ENCODE measurements around the gene MAPKAP1. TPM values are rescaled to one million over a fixed set of nuclear protein-coding genes. Genes with fewer than 3 reads are reported as not detected.

MAPKAP1 gene
- polyA plus RNA-seq, 1 donor (not counting 4 experiments of a cell fraction or from before 2014, with no cell fraction given), result 129 TPM

DNA sequence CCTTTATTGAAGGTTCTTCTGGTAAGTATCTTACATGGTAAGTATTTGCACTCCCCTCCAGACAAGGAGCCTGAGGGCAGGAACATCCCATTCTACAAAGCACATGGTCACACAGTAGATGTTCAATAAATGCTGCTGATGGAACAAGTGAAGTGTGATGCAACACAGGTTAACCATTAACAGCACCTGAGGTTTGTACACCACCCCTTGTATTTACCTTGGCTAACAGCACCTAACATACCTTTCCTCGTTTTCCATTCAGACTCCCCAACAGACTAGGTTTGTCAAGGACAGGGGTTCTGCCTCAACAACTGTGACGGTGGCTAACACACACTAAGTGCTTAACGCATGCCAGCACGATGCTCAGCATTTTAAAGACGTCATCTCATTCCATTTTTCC, 213.6 kb downstream of the MAPKAP1 start:
- no peak overlapping the region for H3K9ac ChIP-seq (ENCODE audit: control insufficient read depth, extremely low read depth, insufficient read depth, low read length)
- H3K4me1 ChIP-seq (ENCODE audit: control insufficient read depth, extremely low read depth, insufficient read depth, low read length), result peaks cover 21% of the 10 kb centered on the region
- H3K9me1 ChIP-seq (ENCODE audit: control insufficient read depth, extremely low read depth, insufficient read depth, low read length), result no peaks in the 10 kb centered on the region
- DNase-seq (ENCODE audit: low read depth, low spot score), result no peak
- no peak overlapping the region for H2AFZ ChIP-seq (ENCODE audit: control insufficient read depth, low read length)
- H3K27me3 ChIP-seq (ENCODE audit: control insufficient read depth, extremely low read depth, insufficient read depth, low read length), result no peaks in the 10 kb centered on the region
- H3K9me3 ChIP-seq (ENCODE audit: control insufficient read depth, low read depth, low read length), result no peaks in the 10 kb centered on the region
- no peaks in the 10 kb centered on the region for H3K36me3 ChIP-seq (ENCODE audit: control insufficient read depth in 2 of 2, extremely low read depth in 1 of 2, insufficient read depth in 2 of 2, low read length in 2 of 2)
- dilution Hi-C loops (cut with MboI; ENCODE audit: extremely low pct_ligation_motif_present, low sequenced_read_pairs), result no loop called here
- H3K4me2 ChIP-seq (ENCODE audit: control insufficient read depth, extremely low read depth, insufficient read depth, low read depth, low read length), result no peak overlapping the region
- no peak for FAIRE-seq
- no peak overlapping the region for H3K4me3 ChIP-seq (ENCODE audit: control insufficient read depth in 2 of 3, extremely low read depth in 1 of 3, insufficient read depth in 2 of 3, low read depth in 1 of 3, low read length in 3 of 3)
- no peak overlapping the region for H3K27ac ChIP-seq (ENCODE audit: control insufficient read depth, insufficient read depth, low read length)
- H3K79me2 ChIP-seq (ENCODE audit: control insufficient read depth, insufficient read depth, low read length), result no peaks in the 10 kb centered on the region
- peaks cover 2% of the 10 kb centered on the region for H4K20me1 ChIP-seq (ENCODE audit: control insufficient read depth, extremely low read depth, insufficient read depth, low read length)
- no peak for TF ChIP-seq EZH2 (IDR thresholded peaks at IDR 0.05; ENCODE audit: low read length)
- TF ChIP-seq, protein P1, sequence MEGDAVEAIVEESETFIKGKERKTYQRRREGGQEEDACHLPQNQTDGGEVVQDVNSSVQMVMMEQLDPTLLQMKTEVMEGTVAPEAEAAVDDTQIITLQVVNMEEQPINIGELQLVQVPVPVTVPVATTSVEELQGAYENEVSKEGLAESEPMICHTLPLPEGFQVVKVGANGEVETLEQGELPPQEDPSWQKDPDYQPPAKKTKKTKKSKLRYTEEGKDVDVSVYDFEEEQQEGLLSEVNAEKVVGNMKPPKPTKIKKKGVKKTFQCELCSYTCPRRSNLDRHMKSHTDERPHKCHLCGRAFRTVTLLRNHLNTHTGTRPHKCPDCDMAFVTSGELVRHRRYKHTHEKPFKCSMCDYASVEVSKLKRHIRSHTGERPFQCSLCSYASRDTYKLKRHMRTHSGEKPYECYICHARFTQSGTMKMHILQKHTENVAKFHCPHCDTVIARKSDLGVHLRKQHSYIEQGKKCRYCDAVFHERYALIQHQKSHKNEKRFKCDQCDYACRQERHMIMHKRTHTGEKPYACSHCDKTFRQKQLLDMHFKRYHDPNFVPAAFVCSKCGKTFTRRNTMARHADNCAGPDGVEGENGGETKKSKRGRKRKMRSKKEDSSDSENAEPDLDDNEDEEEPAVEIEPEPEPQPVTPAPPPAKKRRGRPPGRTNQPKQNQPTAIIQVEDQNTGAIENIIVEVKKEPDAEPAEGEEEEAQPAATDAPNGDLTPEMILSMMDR (optimal IDR thresholded peaks at IDR 0.05 in 1 of 3, IDR thresholded peaks at IDR 0.05 in 1 of 3, conservative IDR thresholded peaks at IDR 0.05 in 1 of 3; ENCODE audit: extremely low read depth in 1 of 3, insufficient read depth in 2 of 3, low read length in 3 of 3), result no peak

DNA sequence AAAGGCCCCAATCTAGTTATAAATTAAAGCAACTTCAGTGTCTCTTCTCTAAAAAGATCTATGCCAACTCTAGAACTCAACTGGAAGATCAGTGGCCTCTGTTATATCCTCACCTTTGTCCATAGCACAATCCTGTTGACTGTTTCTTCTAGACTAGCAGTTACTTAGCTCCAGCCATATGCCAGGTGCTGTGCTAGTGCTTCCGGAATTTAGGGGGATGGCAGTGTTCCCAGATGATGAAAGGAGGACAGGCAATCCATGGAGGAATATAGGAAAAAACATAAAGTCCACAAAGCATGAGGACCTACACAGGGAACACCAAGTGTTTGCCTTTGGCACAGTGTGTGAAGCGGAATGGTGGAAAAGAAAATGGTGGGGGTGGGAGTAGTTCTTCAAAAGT, 214.3 kb downstream of the MAPKAP1 start:
- Histone ChIP-seq H3K4me1 (ENCODE audit: control insufficient read depth, extremely low read depth, insufficient read depth, low read length) (peaks cover 21% of the 10 kb centered on the region), H3K27ac (ENCODE audit: control insufficient read depth, insufficient read depth, low read length) (no peak overlapping the region), H3K4me2 (ENCODE audit: control insufficient read depth, extremely low read depth, insufficient read depth, low read depth, low read length) (no peak overlapping the region), H3K9me1 (ENCODE audit: control insufficient read depth, extremely low read depth, insufficient read depth, low read length) (no peaks in the 10 kb centered on the region), H3K79me2 (ENCODE audit: control insufficient read depth, insufficient read depth, low read length) (no peaks in the 10 kb centered on the region), H3K4me3 (ENCODE audit: control insufficient read depth in 2 of 3, extremely low read depth in 1 of 3, insufficient read depth in 2 of 3, low read depth in 1 of 3, low read length in 3 of 3) (no peak overlapping the region), H3K9ac (ENCODE audit: control insufficient read depth, extremely low read depth, insufficient read depth, low read length) (no peak overlapping the region), H3K9me3 (ENCODE audit: control insufficient read depth, low read depth, low read length) (no peaks in the 10 kb centered on the region), H3K27me3 (ENCODE audit: control insufficient read depth, extremely low read depth, insufficient read depth, low read length) (no peaks in the 10 kb centered on the region), H3K36me3 (ENCODE audit: control insufficient read depth in 2 of 2, extremely low read depth in 1 of 2, insufficient read depth in 2 of 2, low read length in 2 of 2) (no peaks in the 10 kb centered on the region), H4K20me1 (ENCODE audit: control insufficient read depth, extremely low read depth, insufficient read depth, low read length) (peaks cover under 1% of the 10 kb centered on the region), H2AFZ (ENCODE audit: control insufficient read depth, low read length) (no peak overlapping the region)
- no peak for DNase-seq (ENCODE audit: low read depth, low spot score)
- no peak for TF ChIP-seq EZH2 (IDR thresholded peaks at IDR 0.05; ENCODE audit: low read length)
- TF ChIP-seq, protein P1 (optimal IDR thresholded peaks at IDR 0.05 in 1 of 3, IDR thresholded peaks at IDR 0.05 in 1 of 3, conservative IDR thresholded peaks at IDR 0.05 in 1 of 3; ENCODE audit: extremely low read depth in 1 of 3, insufficient read depth in 2 of 3, low read length in 3 of 3), result no peak
- no peak for FAIRE-seq
- dilution Hi-C loops (cut with MboI; ENCODE audit: extremely low pct_ligation_motif_present, low sequenced_read_pairs), result no loop called here

Data from keratinocyte (primary cell).